Ascending aorta (tissue), 2 donors: ENCODE data around the gene UMODL1. TPM values are rescaled to one million over a fixed set of nuclear protein-coding genes. Genes with fewer than 3 reads are reported as not detected.

Experiments used
- DNase-seq, 2 donors: peaks; one replicate each; pipeline ENCODE4 v3.0.0-alpha.2; 2019; ENCODE audit warnings: low spot score in 2 of 2
- H3K27ac ChIP-seq, 2 donors: fragments of 200-600 bp; sonication (generic); one replicate each; pipeline ENCODE4 v1.5.1; 2016 to 2017; ENCODE audit warnings: mild to moderate bottlenecking in 1 of 2
- H3K27me3 ChIP-seq: fragments of 200-600 bp; sonication (generic); one replicate; pipeline ENCODE4 v1.5.1; 2017
- H3K36me3 ChIP-seq, 2 donors: fragments of 200-600 bp; sonication (generic); one replicate each; pipeline ENCODE4 v1.5.1; 2016
- H3K4me1 ChIP-seq, 2 donors: fragments of 200-600 bp; sonication (generic); one replicate each; pipeline ENCODE4 v1.5.1; 2016 to 2017; ENCODE audit warnings: mild to moderate bottlenecking in 1 of 2
- H3K4me3 ChIP-seq, 2 donors: fragments of 200-600 bp; sonication (generic); one replicate each; pipeline ENCODE4 v1.5.1; 2016 to 2017; ENCODE audit warnings: mild to moderate bottlenecking in 1 of 2
- H3K9me3 ChIP-seq, 2 donors: fragments of 200-600 bp; sonication (generic); one replicate each; pipeline ENCODE4 v1.5.1; 2016
- CTCF ChIP-seq, 3 experiments: fragments of 200-600 bp in 2 of 3; fragments of 450-650 bp in 1 of 3; sonication (generic) in 2 of 3; IDR thresholded peaks; one replicate each; pipeline ENCODE4 v1.5.1; 2016 to 2019; ENCODE audit warnings: antibody characterized with exemption in 3 of 3, mild to moderate bottlenecking in 1 of 3, moderate library complexity in 1 of 3
- intact Hi-C: fragments of 100-400 bp; cut with DNase I; formaldehyde crosslinking; loops from one replicate; pipeline ENCODE4 v1.15.1; 2023
- total RNA-seq: library from RNA; depleted of rRNA; stranded (reverse); fragments of >200 nt; gene quantifications from one replicate; pipeline ENCODE4 v1.1.0, GENCODE V29; 2016

The UMODL1 gene
- total RNA-seq, 1 donor from 2014 or later: not detected

- H3K36me3 ChIP-seq: no peaks in the 10 kb centered on the region
- peak overlapping the region in 1 of 2 donors; percentile 88 for H3K27ac ChIP-seq
- H3K4me1 ChIP-seq: peaks cover 4 to 20% of the 10 kb centered on the region in 2 donors
- DNase-seq: no peak
- H3K9me3 ChIP-seq: no peaks in the 10 kb centered on the region
- no peak for TF ChIP-seq CTCF (IDR thresholded peaks at IDR 0.05)
- H3K27me3 ChIP-seq: no peaks in the 10 kb centered on the region
- intact Hi-C loops: loop anchor here (2.0 to 10.0 kb wide), 5 partner anchors 39 to 435 kb away; partner anchors contain the start of genes PRDM15 and ZBTB21
- H3K4me3 ChIP-seq: no peak overlapping the region
Observed at GRCh38 chr21:42049578-42050430, 21.3 kb upstream of the UMODL1 start.

- H3K36me3 ChIP-seq: no peaks in the 10 kb centered on the region
- intact Hi-C loops: no loop called here
- H3K4me3 ChIP-seq: no peak overlapping the region
- peaks cover 5 to 26% of the 10 kb centered on the region in 2 donors for H3K4me1 ChIP-seq
- H3K27ac ChIP-seq: no peak overlapping the region
- no peaks in the 10 kb centered on the region for H3K9me3 ChIP-seq
- TF ChIP-seq CTCF (IDR thresholded peaks at IDR 0.05): no peak
- no peaks in the 10 kb centered on the region for H3K27me3 ChIP-seq
- no peak for DNase-seq
Observed at GRCh38 chr21:42051788-42052187, 19.3 kb upstream of the UMODL1 start.

GRCh38 chr21:42055425-42055824 lies 15.7 kb upstream of the UMODL1 start:
- no peak for DNase-seq
- intact Hi-C loops: no loop called here

GRCh38 chr21:42056468-42056867 lies 14.6 kb upstream of the UMODL1 start:
- no peaks in the 10 kb centered on the region for H3K27me3 ChIP-seq
- TF ChIP-seq CTCF (IDR thresholded peaks at IDR 0.05): no peak
- no peaks in the 10 kb centered on the region for H3K36me3 ChIP-seq
- peaks cover 4 to 21% of the 10 kb centered on the region in 2 donors for H3K4me1 ChIP-seq
- no peak for DNase-seq
- peak overlapping the region; percentile 87 to 94 for H3K27ac ChIP-seq
- no peaks in the 10 kb centered on the region for H3K9me3 ChIP-seq
- intact Hi-C loops: loop anchor here (2.0 kb wide), 1 partner anchor 46 kb away; the partner anchor contains the start of gene ZBTB21
- peak overlapping the region in 1 of 2 donors; percentile 41 for H3K4me3 ChIP-seq

More at GRCh38 chr21:42055425-42055824, 15.7 kb upstream of the UMODL1 start:
- TF ChIP-seq CTCF (IDR thresholded peaks at IDR 0.05): no peak
- H3K4me3 ChIP-seq: no peak overlapping the region
- H3K36me3 ChIP-seq: no peaks in the 10 kb centered on the region
- H3K9me3 ChIP-seq: no peaks in the 10 kb centered on the region
- no peaks in the 10 kb centered on the region for H3K27me3 ChIP-seq
- peak overlapping the region in 1 of 2 donors; percentile 94 for H3K27ac ChIP-seq
- peaks cover 4 to 21% of the 10 kb centered on the region in 2 donors for H3K4me1 ChIP-seq

- TF ChIP-seq CTCF (IDR thresholded peaks at IDR 0.05): no peak
- H3K9me3 ChIP-seq: no peaks in the 10 kb centered on the region
- intact Hi-C loops: loop anchor here (1.0 to 2.0 kb wide), 4 partner anchors 9 to 99 kb away; partner anchors contain the start of gene ZBTB21
- H3K27me3 ChIP-seq: no peaks in the 10 kb centered on the region
- DNase-seq: peak in 1 of 2 donors; percentile 92
- H3K27ac ChIP-seq: peak overlapping the region; percentile 87 to 94
- H3K36me3 ChIP-seq: no peaks in the 10 kb centered on the region
- peak overlapping the region in 1 of 2 donors; percentile 41 for H3K4me3 ChIP-seq
- peaks cover 4 to 21% of the 10 kb centered on the region in 2 donors for H3K4me1 ChIP-seq
Observed at GRCh38 chr21:42056996-42057689, 14.0 kb upstream of the UMODL1 start.
